Caco-2 (cell line): ENCODE data around the gene FAM3A. TPM values are rescaled to one million over a fixed set of nuclear protein-coding genes. Genes with fewer than 3 reads are reported as not detected.
A peak's percentile ranks its signal among the peaks of the same experiment; 100 is the strongest.
"Not testable (repeated sequence)": the region's sequence is repeated elsewhere in the genome, so short reads cannot be mapped to it uniquely, and the experiment has no call there.

Experiments
- Bru-seq: library from RNA; stranded (reverse); fragments of 400-500 nt; gene quantifications from one replicate; lab custom pipeline; 2021; lab: Mats Ljungman, UMichigan
- BruChase-seq, 2 experiments: library from RNA; stranded (reverse); fragments of 400-500 nt; gene quantifications; one replicate each; lab custom pipeline; 2021; lab: Mats Ljungman, UMichigan
- BruUV-seq: library from RNA; stranded (reverse); fragments of 400-500 nt; replicated peaks from 2 replicates; lab custom pipeline; 2021; lab: Mats Ljungman, UMichigan
- CTCF ChIA-PET: fragments of 300-600 bp; sonication (Branson Sonifier 250); formaldehyde crosslinking; loops from one replicate; lab custom pipeline; 2022; ENCODE audit warnings: antibody characterized with exemption; lab: Charles Lee
- POLR2A ChIA-PET: fragments of 300-600 bp; sonication (Branson Sonifier 250); formaldehyde crosslinking; loops from one replicate; lab custom pipeline; 2022; ENCODE audit warnings: antibody characterized with exemption; lab: Charles Lee
- DNase-seq, 2 experiments: peaks; one replicate each; pipeline versions ENCODE4 v3.0.0 to v3.0.0-alpha.2; 2020 to 2022
- H3K27me3 ChIP-seq: replicated peaks from 2 replicates; pipeline ENCODE4 v1.6.0; 2011; ENCODE audit warnings: low read length; ENCODE audit not compliant: control insufficient read depth, insufficient read depth
- H3K36me3 ChIP-seq: 2 replicates; pipeline ENCODE4 v1.5.1; 2011; ENCODE audit warnings: low read length; ENCODE audit not compliant: control insufficient read depth, insufficient read depth
- H3K4me1 ChIP-seq: fragments of 250-450 bp; sonication (Bioruptor Pico); 2 replicates; pipeline ENCODE4 v1.5.1; 2020; ENCODE audit warnings: mild to moderate bottlenecking
- H3K4me3 ChIP-seq: 2 replicates; pipeline ENCODE4 v1.5.1; 2011; ENCODE audit warnings: low read depth, mild to moderate bottlenecking, control low read depth, low read length
- H3K9me3 ChIP-seq: fragments of 250-450 bp; sonication (Bioruptor Pico); 2 replicates; pipeline ENCODE4 v1.5.1; 2020; ENCODE audit warnings: mild to moderate bottlenecking, moderate library complexity
- H3K27ac Mint-ChIP-seq: one replicate; pipeline ENCODE4 v1.8.0; 2022; ENCODE audit warnings: mixed read lengths; ENCODE audit not compliant: unreplicated experiment
- H3K27me3 Mint-ChIP-seq: one replicate; pipeline ENCODE4 v1.8.0; 2022; ENCODE audit warnings: mixed read lengths; ENCODE audit not compliant: insufficient read depth, unreplicated experiment
- H3K36me3 Mint-ChIP-seq: one replicate; pipeline ENCODE4 v1.8.0; 2022; ENCODE audit warnings: mild to moderate bottlenecking, mixed read lengths; ENCODE audit not compliant: insufficient read depth, unreplicated experiment
- H3K4me1 Mint-ChIP-seq: one replicate; pipeline ENCODE4 v1.8.0; 2022; ENCODE audit warnings: low read depth, mixed read lengths; ENCODE audit not compliant: unreplicated experiment
- H3K4me3 Mint-ChIP-seq: one replicate; pipeline ENCODE4 v1.8.0; 2022; ENCODE audit warnings: mild to moderate bottlenecking, moderate library complexity, mixed read lengths; ENCODE audit not compliant: unreplicated experiment
- H3K9me3 Mint-ChIP-seq: one replicate; pipeline ENCODE4 v1.8.0; 2022; ENCODE audit warnings: mixed read lengths; ENCODE audit not compliant: unreplicated experiment
- CTCF ChIP-seq, 2 experiments: fragments of 200-600 bp in 1 of 2; IDR thresholded peaks; 1 replicate in 1 of 2; 2 replicates in 1 of 2; pipeline versions ENCODE4 v1.5.1 to v1.8.0; 2011 to 2022; ENCODE audit warnings: antibody characterized with exemption in 1 of 2, control low read depth in 1 of 2, inconsistent platforms in 1 of 2, low read depth in 1 of 2, low read length in 1 of 2, mild to moderate bottlenecking in 1 of 2, moderate library complexity in 1 of 2; ENCODE audit not compliant: insufficient read depth in 1 of 2, severe bottlenecking in 1 of 2, unreplicated experiment in 1 of 2
- intact Hi-C: fragments of 100-400 bp; cut with micrococcal nuclease; formaldehyde crosslinking; loops from one replicate; pipeline ENCODE4 v1.10.0; 2022; ENCODE audit not compliant: unreplicated experiment
- long read RNA-seq: library from polyadenylated mRNA; stranded (forward); transcript quantifications from one replicate; pipeline ENCODE4 v2.0.0, GENCODE V29; 2022
- total RNA-seq: library from RNA; stranded (reverse); gene quantifications from 2 replicates; pipeline ENCODE4 v1.2.3, GENCODE V29; 2022

Gene FAM3A
- total RNA-seq, result 23.0 and 27.3 TPM in 2 replicates
- percentile 49 among the genes with signal in this experiment for Bru-seq, nascent RNA
- BruChase-seq, experiment 1, labeled RNA remaining after a 2-hour chase, result percentile 50 among the genes with signal in this experiment
- percentile 58 among the genes with signal in this experiment for BruChase-seq, experiment 2, labeled RNA remaining after a 6-hour chase
- long read RNA-seq, transcript FAM3A-202 (10 exons, 1,712 nt), result major isoform, 9 of 44 reads
- long read RNA-seq, transcript FAM3A-215 (9 exons, 1,800 nt), result minor isoform, 8 of 44 reads
- long read RNA-seq, partial matches to known transcripts, result 6 of 44 reads
- long read RNA-seq, other reads (novel, unspliced or antisense), result 9 of 44 reads

GRCh38 chrX:154515966-154516655 is at the start of gene FAM3A:
Gene FAM3A, minus strand, starts transcription at chrX:154516232. Its CDS starts 460 bp downstream, at chrX:154515772.
- H3K9me3 Mint-ChIP-seq, result no peaks in the 10 kb centered on the region
- ChIA-PET POLR2A (interaction anchor here (1.3 to 2.0 kb wide), 2 partner anchors 11 to 26 kb away, joined by 4 to 8 read pairs; partner anchors contain the start of gene SLC10A3), CTCF (interaction anchor here (0.6 to 1.7 kb wide), 3 partner anchors 11 to 26 kb away, joined by 3 to 5 read pairs (median 3); partner anchors contain the start of gene SLC10A3)
- no peaks in the 10 kb centered on the region for H3K27me3 ChIP-seq
- BruUV-seq, result no TSS peak
- peaks cover 10% of the 10 kb centered on the region for H3K4me1 ChIP-seq
- intact Hi-C loops, result loop anchor here (1.0 to 5.0 kb wide), 4 partner anchors 11 to 39 kb away; partner anchors contain the start of genes IKBKG, LAGE3 and SLC10A3
- DNase-seq, result peak; percentile 92
- peaks cover 6% of the 10 kb centered on the region for H3K4me1 Mint-ChIP-seq
- peaks cover 10% of the 10 kb centered on the region for H3K36me3 Mint-ChIP-seq
- no peak for TF ChIP-seq CTCF (IDR thresholded peaks at IDR 0.05; ENCODE audit: insufficient read depth in 1 of 2, low read depth in 1 of 2, low read length in 1 of 2, severe bottlenecking in 1 of 2, unreplicated experiment in 1 of 2)
- H3K9me3 ChIP-seq, result no peaks in the 10 kb centered on the region
- no peaks in the 10 kb centered on the region for H3K36me3 ChIP-seq
- H3K4me3 Mint-ChIP-seq, result peak within 1 kb of the TSS; percentile 88
- peak within 1 kb of the TSS; percentile 89 for H3K27ac Mint-ChIP-seq
- H3K27me3 Mint-ChIP-seq, result no peaks in the 10 kb centered on the region
- H3K4me3 ChIP-seq, result peak within 1 kb of the TSS; percentile 79

- not testable (repeated sequence) for H3K4me3 Mint-ChIP-seq
Measured at GRCh38 chrX:154562295-154562694, 46.3 kb upstream of the FAM3A start.

GRCh38 chrX:154560326-154560725 is 44.3 kb upstream of the FAM3A start:
- DNase-seq, H3K27ac Mint-ChIP-seq, BruUV-seq, H3K36me3 Mint-ChIP-seq, H3K4me1 ChIP-seq, H3K4me3 ChIP-seq, H3K4me1 Mint-ChIP-seq, POLR2A ChIA-PET, H3K36me3 ChIP-seq, H3K27me3 ChIP-seq, H3K27me3 Mint-ChIP-seq, intact Hi-C loops, H3K9me3 Mint-ChIP-seq, H3K9me3 ChIP-seq, CTCF ChIA-PET, H3K4me3 Mint-ChIP-seq: not testable (repeated sequence)

More at GRCh38 chrX:154562295-154562694, 46.3 kb upstream of the FAM3A start:
- BruUV-seq, H3K36me3 Mint-ChIP-seq, H3K4me3 ChIP-seq, H3K9me3 Mint-ChIP-seq, intact Hi-C loops, H3K27me3 ChIP-seq, H3K27ac Mint-ChIP-seq, H3K9me3 ChIP-seq, POLR2A ChIA-PET, H3K27me3 Mint-ChIP-seq, CTCF ChIA-PET, DNase-seq, H3K36me3 ChIP-seq, H3K4me1 Mint-ChIP-seq, H3K4me1 ChIP-seq: not testable (repeated sequence)

GRCh38 chrX:154558896-154559295 is 42.9 kb upstream of the FAM3A start:
- H3K4me1 ChIP-seq, H3K27me3 ChIP-seq, H3K4me3 Mint-ChIP-seq: not testable (repeated sequence)

GRCh38 chrX:154558060-154558690 is 42.1 kb upstream of the FAM3A start:
- H3K36me3 ChIP-seq, H3K4me1 ChIP-seq, H3K27me3 ChIP-seq, H3K9me3 Mint-ChIP-seq, BruUV-seq, DNase-seq, H3K9me3 ChIP-seq, H3K36me3 Mint-ChIP-seq, intact Hi-C loops, H3K4me1 Mint-ChIP-seq, H3K27ac Mint-ChIP-seq, POLR2A ChIA-PET, H3K4me3 ChIP-seq, H3K27me3 Mint-ChIP-seq, CTCF ChIA-PET, H3K4me3 Mint-ChIP-seq: not testable (repeated sequence)

More at GRCh38 chrX:154558896-154559295, 42.9 kb upstream of the FAM3A start:
- DNase-seq, BruUV-seq, H3K36me3 Mint-ChIP-seq, POLR2A ChIA-PET, H3K27me3 Mint-ChIP-seq, H3K27ac Mint-ChIP-seq, intact Hi-C loops, CTCF ChIA-PET, H3K9me3 Mint-ChIP-seq, H3K4me1 Mint-ChIP-seq, H3K4me3 ChIP-seq, H3K36me3 ChIP-seq, H3K9me3 ChIP-seq: not testable (repeated sequence)
